Stimulated activated CD4-positive, alpha-beta T cell treated with anti-CD3 and anti-CD28 coated beads, Interleukin-1b, Interleukin-23, amount 100 ng/mL, for 1 hour (primary cell): Measurements from ENCODE around the gene S100A4.

Experiments used
- DNase-seq, 2 donors: peaks; one replicate each; pipeline ENCODE4 v3.0.0-alpha.2; 2020; ENCODE audit warnings: low read depth in 2 of 2

The S100A4 gene

DNA sequence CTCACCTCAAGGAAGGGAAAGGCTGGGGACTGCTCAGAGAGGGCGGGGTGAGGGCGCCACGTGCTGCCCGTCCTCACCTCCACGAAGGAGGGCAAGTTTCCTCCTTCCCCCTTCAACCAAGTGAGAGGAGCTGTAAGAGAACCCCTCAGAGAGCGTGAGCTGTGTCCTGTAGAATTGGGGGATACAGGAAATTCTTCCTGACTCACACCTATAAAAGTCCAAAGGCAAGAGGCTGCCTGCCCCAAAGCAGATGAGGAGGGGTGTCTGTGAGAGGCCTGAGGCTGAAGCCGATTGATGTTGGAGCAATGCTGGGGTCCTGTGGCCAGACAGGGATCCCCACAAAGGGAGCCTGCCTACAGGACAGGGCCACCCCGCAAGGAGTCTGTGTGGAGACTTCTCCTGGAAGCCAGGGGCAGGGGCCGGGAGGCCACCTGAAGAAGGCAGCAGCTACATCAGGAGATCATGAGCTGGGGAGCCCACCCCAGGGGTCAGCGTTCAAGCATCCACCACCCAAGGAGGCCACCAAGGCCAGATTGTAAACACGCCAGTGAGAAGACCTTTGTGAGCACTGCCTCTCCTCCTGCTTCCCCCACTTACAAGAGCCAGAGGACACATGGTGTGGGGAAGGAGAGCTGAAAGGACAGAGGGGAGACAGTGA, 37.6 kb downstream of the S100A4 start:
- DNase-seq, result no peak

DNA sequence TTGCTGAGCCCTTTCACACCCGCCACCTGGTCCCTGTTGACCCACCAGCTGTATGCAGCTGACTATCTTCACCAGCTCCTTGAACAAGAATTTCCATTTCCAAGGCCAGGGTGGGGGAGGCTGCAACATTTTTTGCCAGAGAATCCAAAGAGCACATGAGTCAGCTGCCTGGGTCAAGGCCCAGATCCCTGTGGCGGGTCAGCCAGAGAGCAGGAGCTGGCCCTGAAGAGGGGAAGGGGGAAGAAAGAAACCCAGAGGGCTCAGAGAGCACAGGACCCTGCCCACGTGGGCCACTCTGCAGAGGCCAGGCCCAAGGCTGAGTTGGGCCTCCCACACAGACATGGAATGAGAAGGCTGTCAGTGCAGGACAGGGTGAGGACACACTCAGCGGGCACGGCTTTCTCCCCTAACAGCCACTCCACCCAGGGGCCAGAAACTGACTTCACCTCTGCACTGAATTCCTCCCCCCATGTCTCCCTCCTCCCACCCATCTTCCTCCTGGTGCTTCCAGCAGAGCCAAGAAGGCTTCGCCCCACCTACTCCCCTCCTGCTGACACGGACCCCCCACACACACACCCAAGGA, 38.7 kb downstream of the S100A4 start:
- no peak for DNase-seq

DNA sequence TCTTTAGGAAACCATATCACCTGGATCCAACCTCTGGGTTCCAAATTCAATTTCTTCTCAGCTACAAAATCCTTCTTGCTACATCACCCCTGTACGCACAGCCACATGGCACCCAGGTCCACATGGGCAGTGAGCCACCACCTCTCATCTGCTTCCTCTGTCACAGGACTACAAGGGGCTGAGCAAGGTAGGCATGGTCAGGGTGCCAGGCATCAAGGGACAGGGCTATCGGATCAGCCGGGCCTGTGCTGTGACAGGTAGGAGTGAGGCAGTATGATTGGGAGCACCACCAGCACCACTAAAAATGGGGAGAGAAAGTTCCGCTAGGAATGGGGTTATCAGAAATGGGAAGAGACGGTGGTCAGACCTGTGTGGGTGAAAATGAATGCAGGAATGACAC, 39.2 kb downstream of the S100A4 start:
- no peak for DNase-seq

GRCh38 chr1:153505576-153505975, 40.0 kb downstream of the S100A4 start:
- no peak for DNase-seq

GRCh38 chr1:153503766-153504165, 41.8 kb downstream of the S100A4 start:
- no peak for DNase-seq

DNA sequence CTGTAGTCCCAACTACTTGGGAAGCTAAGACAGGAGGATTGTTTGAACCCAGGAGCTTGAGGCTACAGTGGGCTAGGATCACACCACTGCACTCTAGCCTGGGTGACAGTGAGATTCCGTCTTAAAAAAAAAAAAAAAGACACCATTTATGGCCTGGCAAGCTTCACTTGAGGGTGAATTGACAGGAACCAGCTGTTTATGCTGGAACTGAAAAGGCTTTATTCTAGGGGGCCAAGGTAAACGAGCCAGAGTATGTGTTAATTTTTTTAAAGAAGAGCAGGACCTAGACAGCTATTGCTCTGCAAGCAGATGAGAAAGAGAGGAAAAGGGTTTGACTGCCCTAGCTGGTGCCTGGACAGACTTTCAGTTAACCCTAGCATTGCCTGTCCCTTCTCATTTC, 46.9 kb downstream of the S100A4 start:
- no peak for DNase-seq

DNA sequence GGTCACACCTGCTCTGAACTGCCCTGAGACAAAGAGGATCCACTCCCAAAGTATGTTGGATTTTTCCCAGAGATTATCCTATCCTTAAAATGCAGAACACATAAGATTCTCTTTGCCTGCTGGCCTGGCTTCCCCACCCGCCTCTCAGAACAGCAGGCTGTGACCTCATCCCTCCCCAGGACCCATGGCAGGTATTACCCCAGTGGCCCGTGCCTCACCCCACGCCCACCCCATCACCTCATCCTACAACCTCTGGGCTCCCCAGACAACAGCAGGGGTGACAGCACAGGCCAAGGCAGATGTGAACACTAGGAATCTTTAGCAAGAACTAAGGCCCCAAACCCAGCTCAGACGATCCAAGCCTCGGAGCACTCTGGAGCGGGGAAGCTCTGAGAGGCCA, 50.1 kb downstream of the S100A4 start:
- DNase-seq, result no peak

DNA sequence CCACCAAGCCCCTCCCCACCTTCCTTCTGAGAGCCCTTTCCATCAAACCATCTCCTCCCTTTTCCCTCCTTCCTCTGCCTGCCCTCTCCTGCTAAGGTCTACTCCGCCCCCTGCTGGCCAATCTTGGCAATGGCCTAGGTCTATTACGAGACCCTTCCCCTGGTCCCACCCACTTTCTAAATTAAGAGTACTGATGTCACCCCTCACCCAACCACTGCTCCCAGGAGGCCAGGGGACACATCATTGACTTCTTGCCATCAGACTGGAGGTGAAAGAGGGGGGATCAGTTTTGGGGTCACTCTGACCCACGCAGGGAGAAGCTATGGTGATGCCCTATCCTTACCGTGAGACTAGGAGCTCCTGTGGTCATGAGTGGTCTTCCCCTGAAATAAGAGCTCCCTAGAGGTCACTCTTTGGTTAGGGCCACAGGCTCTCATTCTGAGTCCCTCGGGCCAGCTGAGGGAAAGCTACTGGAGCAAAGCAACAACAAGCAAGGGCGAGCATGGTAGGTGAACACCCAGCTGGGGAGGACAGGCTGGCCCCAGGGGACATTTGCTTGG, 50.5 kb downstream of the S100A4 start:
- DNase-seq, result peak; percentile 44 to 77
